OCI-LY3 (cell line): ENCODE measurements around the gene NT5C.

Source experiments
- CTCF ChIP-seq: fragments of 200-600, 300-600 bp; sonication (generic); IDR thresholded peaks from 2 replicates; pipeline ENCODE4 v1.5.1; 2014; ENCODE audit warnings: antibody characterized with exemption, low read length, low read depth
- EZH2phosphoT487 ChIP-seq: fragments of 200-600 bp; shearing (Covaris generic); IDR thresholded peaks from 2 replicates; pipeline ENCODE4 v1.6.1; 2018; ENCODE audit warnings: antibody characterized with exemption, mixed run types, low read depth

- TF ChIP-seq CTCF, result no peak
- no peak for TF ChIP-seq EZH2phosphoT487
Observed at GRCh38 chr17:75116737-75117136, 14.8 kb downstream of the NT5C start.
